Astrocyte (in vitro differentiated cells and primary cell): ENCODE data around the gene WNT7B. TPM values are rescaled to one million over a fixed set of nuclear protein-coding genes. Genes with fewer than 3 reads are reported as not detected.

Experiments used
- DNase-seq: peaks from one replicate; pipeline ENCODE4 v3.0.0-alpha.2; 2010; ENCODE audit warnings: low read depth
- FAIRE-seq: peaks from 2 replicates; lab custom pipeline; 2011; peaks lifted over from hg19 to GRCh38; lab: Jason Lieb, UNC
- H2AFZ ChIP-seq: 2 replicates; pipeline ENCODE4 v1.6.0; 2012; ENCODE audit warnings: low read depth, low read length, inconsistent platforms
- H3K27ac ChIP-seq: 2 replicates; pipeline ENCODE4 v1.5.1; 2011; ENCODE audit warnings: low read depth, low read length, inconsistent platforms
- H3K27me3 ChIP-seq: 2 replicates; pipeline ENCODE4 v1.6.0; 2011; ENCODE audit warnings: low read length, inconsistent platforms; ENCODE audit not compliant: insufficient read depth
- H3K36me3 ChIP-seq: 2 replicates; pipeline ENCODE4 v1.5.1; 2011; ENCODE audit warnings: low read length, inconsistent platforms; ENCODE audit not compliant: insufficient read depth
- H3K4me1 ChIP-seq: 2 replicates; pipeline ENCODE4 v1.5.1; 2011; ENCODE audit warnings: low read length, inconsistent platforms; ENCODE audit not compliant: insufficient read depth
- H3K4me2 ChIP-seq: 2 replicates; pipeline ENCODE4 v1.6.0; 2012; ENCODE audit warnings: low read length, inconsistent platforms
- H3K4me3 ChIP-seq: 2 replicates; pipeline ENCODE4 v1.5.1; 2011; ENCODE audit warnings: low read depth, mild to moderate bottlenecking, low read length, inconsistent platforms; ENCODE audit not compliant: insufficient read depth
- H3K79me2 ChIP-seq: 2 replicates; pipeline ENCODE4 v1.6.0; 2012; ENCODE audit warnings: mild to moderate bottlenecking, low read length, inconsistent platforms; ENCODE audit not compliant: insufficient read depth
- H3K9ac ChIP-seq: 2 replicates; pipeline ENCODE4 v1.6.0; 2012; ENCODE audit warnings: mild to moderate bottlenecking, low read length, inconsistent platforms
- H3K9me3 ChIP-seq: 2 replicates; pipeline ENCODE4 v1.5.1; 2012; ENCODE audit warnings: low read depth, mild to moderate bottlenecking, low read length, inconsistent platforms; ENCODE audit not compliant: insufficient read depth
- H4K20me1 ChIP-seq: 2 replicates; pipeline ENCODE4 v1.6.0; 2012; ENCODE audit warnings: low read length, inconsistent platforms; ENCODE audit not compliant: insufficient read depth
- H3K27ac Mint-ChIP-seq: one replicate; pipeline ENCODE4 v1.8.0; 2021; ENCODE audit warnings: mild to moderate bottlenecking, mixed read lengths; ENCODE audit not compliant: unreplicated experiment
- H3K27me3 Mint-ChIP-seq: one replicate; pipeline ENCODE4 v1.8.0; 2021; ENCODE audit warnings: low read depth, mixed read lengths; ENCODE audit not compliant: unreplicated experiment
- H3K36me3 Mint-ChIP-seq: one replicate; pipeline ENCODE4 v1.8.0; 2021; ENCODE audit warnings: low read depth, mixed read lengths; ENCODE audit not compliant: unreplicated experiment
- H3K4me1 Mint-ChIP-seq: one replicate; pipeline ENCODE4 v1.8.0; 2021; ENCODE audit warnings: low read depth, mixed read lengths; ENCODE audit not compliant: unreplicated experiment
- H3K4me3 Mint-ChIP-seq: one replicate; pipeline ENCODE4 v1.8.0; 2021; ENCODE audit warnings: mild to moderate bottlenecking, moderate library complexity, mixed read lengths; ENCODE audit not compliant: unreplicated experiment
- H3K9me3 Mint-ChIP-seq: one replicate; pipeline ENCODE4 v1.8.0; 2021; ENCODE audit warnings: mild to moderate bottlenecking, mixed read lengths; ENCODE audit not compliant: unreplicated experiment
- CTCF ChIP-seq: IDR thresholded peaks from 2 replicates; pipeline ENCODE4 v1.5.1; 2011; ENCODE audit warnings: low read depth, mild to moderate bottlenecking, inconsistent platforms, low read length, moderate library complexity; ENCODE audit not compliant: insufficient read depth
- EZH2 ChIP-seq: IDR thresholded peaks from 2 replicates; pipeline ENCODE4 v1.6.1; 2012; ENCODE audit warnings: mild to moderate bottlenecking, low read length, inconsistent platforms; ENCODE audit not compliant: insufficient read depth
- total RNA-seq: library from RNA; stranded (reverse); gene quantifications from 2 replicates; pipeline ENCODE4 v1.2.1, GENCODE V29; 2021

WNT7B gene
- total RNA-seq, 1 donor from 2014 or later: 1.7 TPM

- H3K4me3 ChIP-seq: peak overlapping the region; percentile 74
- H3K9me3 ChIP-seq: no peaks in the 10 kb centered on the region
- Mint-ChIP-seq H3K27me3 (peaks cover 32% of the 10 kb centered on the region), H3K4me1 (peaks cover 16% of the 10 kb centered on the region), H3K36me3 (no peaks in the 10 kb centered on the region), H3K4me3 (no peak overlapping the region), H3K9me3 (no peaks in the 10 kb centered on the region), H3K27ac (no peak overlapping the region)
- H3K9ac ChIP-seq: peak overlapping the region; percentile 85
- peak overlapping the region; percentile 89 for H3K4me2 ChIP-seq
- H3K27me3 ChIP-seq: peaks cover 5% of the 10 kb centered on the region
- H3K79me2 ChIP-seq: peaks cover 79% of the 10 kb centered on the region
- peak overlapping the region; percentile 91 for H3K27ac ChIP-seq
- TF ChIP-seq EZH2 (no peak), CTCF (no peak)
- H2AFZ ChIP-seq: no peak overlapping the region
- peak; percentile 11 for DNase-seq
- H3K36me3 ChIP-seq: no peaks in the 10 kb centered on the region
- peaks cover 45% of the 10 kb centered on the region for H3K4me1 ChIP-seq
- peaks cover 41% of the 10 kb centered on the region for H4K20me1 ChIP-seq
- no peak for FAIRE-seq
Observed at GRCh38 chr22:45969801-45970470, 7.0 kb downstream of the WNT7B start.

- Histone ChIP-seq H3K4me3 (peak overlapping the region; percentile 74), H3K9me3 (no peaks in the 10 kb centered on the region), H3K9ac (peak overlapping the region; percentile 85), H3K27me3 (peaks cover under 1% of the 10 kb centered on the region), H3K36me3 (no peaks in the 10 kb centered on the region), H3K79me2 (peaks cover 79% of the 10 kb centered on the region), H3K4me2 (peak overlapping the region; percentile 89), H4K20me1 (peaks cover 41% of the 10 kb centered on the region), H2AFZ (no peak overlapping the region), H3K27ac (peak overlapping the region; percentile 91), H3K4me1 (peaks cover 45% of the 10 kb centered on the region)
- TF ChIP-seq EZH2 (no peak), CTCF (no peak)
- no peaks in the 10 kb centered on the region for H3K9me3 Mint-ChIP-seq
- H3K27ac Mint-ChIP-seq: peak overlapping the region; percentile 62
- peaks cover 31% of the 10 kb centered on the region for H3K27me3 Mint-ChIP-seq
- H3K36me3 Mint-ChIP-seq: no peaks in the 10 kb centered on the region
- peak overlapping the region; percentile 17 for H3K4me3 Mint-ChIP-seq
- DNase-seq (peak; percentile 62), FAIRE-seq (no peak)
- H3K4me1 Mint-ChIP-seq: peaks cover 16% of the 10 kb centered on the region
Observed at GRCh38 chr22:45969414-45969799, 7.6 kb downstream of the WNT7B start.

GRCh38 chr22:45968751-45969413 is 8.1 kb downstream of the WNT7B start:
- Histone ChIP-seq H3K9ac (peak overlapping the region; percentile 85), H4K20me1 (peaks cover 42% of the 10 kb centered on the region), H3K4me1 (peaks cover 45% of the 10 kb centered on the region), H2AFZ (no peak overlapping the region), H3K27ac (peak overlapping the region; percentile 91), H3K4me2 (peak overlapping the region; percentile 89), H3K4me3 (peak overlapping the region; percentile 74), H3K36me3 (no peaks in the 10 kb centered on the region), H3K79me2 (peaks cover 84% of the 10 kb centered on the region), H3K9me3 (no peaks in the 10 kb centered on the region), H3K27me3 (no peaks in the 10 kb centered on the region)
- Mint-ChIP-seq H3K9me3 (no peaks in the 10 kb centered on the region), H3K36me3 (no peaks in the 10 kb centered on the region), H3K4me1 (peaks cover 16% of the 10 kb centered on the region), H3K27ac (peak overlapping the region; percentile 62), H3K27me3 (peaks cover 26% of the 10 kb centered on the region), H3K4me3 (no peak overlapping the region)
- FAIRE-seq: no peak
- DNase-seq: peak; percentile 95
- no peak for TF ChIP-seq EZH2
- TF ChIP-seq CTCF: no peak
